ENCODE results near the gene MED13L. TPM values are rescaled to one million over a fixed set of nuclear protein-coding genes. Genes with fewer than 3 reads are reported as not detected.

Gene MED13L
- total and polyA plus RNA-seq, 2 of the 8 experiments (the other 6 are each of a cell fraction or from before 2014, with no cell fraction given), result 15.9 to 51.7 TPM

DNA sequence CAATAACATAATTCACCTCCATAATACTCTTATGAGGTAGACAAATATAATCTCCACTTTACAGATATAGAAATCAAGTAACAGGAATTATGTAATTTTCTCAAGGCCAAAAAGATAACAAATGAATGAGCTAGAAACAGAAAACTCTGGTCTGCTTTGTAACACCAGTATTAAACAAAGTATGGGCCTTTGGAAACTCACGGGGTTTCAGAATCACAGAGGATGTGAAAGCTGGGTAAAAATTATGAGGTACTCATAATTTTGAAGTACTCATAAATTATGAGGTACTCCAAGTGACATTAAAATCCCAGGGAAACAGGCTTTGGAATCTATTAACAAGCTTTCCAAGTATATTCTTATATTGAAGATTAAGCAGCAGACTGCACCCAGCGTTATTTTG, 140.2 kb downstream of the MED13L start:
- Histone ChIP-seq H3K79me1 (ENCODE audit: low read depth, low read length) (peaks cover 2% of the 10 kb centered on the region; the same call in 1 of the 2 replicates), H3K27me3 (replicated peaks in 1 of 4; ENCODE audit: control insufficient read depth in 3 of 4, extremely low read depth in 1 of 4, insufficient read depth in 3 of 4, low read length in 3 of 4) (no peaks in the 10 kb centered on the region), H2BK12ac (ENCODE audit: low read depth, low read length) (no peak overlapping the region), H2BK120ac (replicated peaks; ENCODE audit: low read depth, low read length) (no peak overlapping the region), H3K4ac (replicated peaks; ENCODE audit: insufficient read length, low read depth, low read length) (no peak overlapping the region), H3K27ac (ENCODE audit: low read depth, low read length) (no peak overlapping the region), H3K18ac (ENCODE audit: extremely low read depth, low read length) (no peak overlapping the region), H3K4me2 (ENCODE audit: insufficient read depth in 1 of 2, low read depth in 2 of 2, low read length in 2 of 2) (no peak overlapping the region), H3K4me1 (replicated peaks in 1 of 4; ENCODE audit: control insufficient read depth in 3 of 4, insufficient read depth in 4 of 4, low read length in 3 of 4) (peaks cover 0 to 15% (median 7%) of the 10 kb centered on the region in 4 experiments), H2AK5ac (ENCODE audit: low read depth, low read length) (no peak overlapping the region), H4K91ac (replicated peaks; ENCODE audit: insufficient read length, low read length) (no peak overlapping the region), H2BK5ac (ENCODE audit: low read depth, low read length) (no peak overlapping the region), H4K20me1 (replicated peaks in 1 of 2; ENCODE audit: control insufficient read depth in 1 of 2, insufficient read depth in 2 of 2, low read length in 2 of 2) (peaks cover 0 to 2% of the 10 kb centered on the region in 2 experiments), H3K9ac (replicated peaks in 1 of 4; ENCODE audit: extremely low read depth in 1 of 4, low read depth in 3 of 4, low read length in 3 of 4) (no peak overlapping the region), H3K79me2 (ENCODE audit: control insufficient read depth in 1 of 2, insufficient read depth in 2 of 2, low read length in 2 of 2) (peaks cover 0 to 88% of the 10 kb centered on the region in 2 experiments; a peak in 3 of 4 replicates), H4K5ac (ENCODE audit: insufficient read length, low read depth, low read length) (no peak overlapping the region), H3K23ac (ENCODE audit: insufficient read length) (no peak overlapping the region), H3K36me3 (ENCODE audit: control insufficient read depth in 2 of 4, insufficient read depth in 4 of 4, low read length in 3 of 4) (no peaks in the 10 kb centered on the region), H2BK20ac (ENCODE audit: low read length) (no peak overlapping the region), H3K56ac (replicated peaks; ENCODE audit: insufficient read length, low read depth, low read length) (no peak overlapping the region), H3K14ac (ENCODE audit: insufficient read length) (no peak overlapping the region), H4K8ac (ENCODE audit: extremely low read depth, insufficient read depth, low read length) (no peak overlapping the region), H3K23me2 (ENCODE audit: low read depth, low read length) (no peaks in the 10 kb centered on the region), H2AFZ (ENCODE audit: low read length) (no peak overlapping the region), H2BK15ac (ENCODE audit: low read length) (no peak overlapping the region), H3K4me3 (ENCODE audit: extremely low read depth in 1 of 4, insufficient read depth in 2 of 4, low read depth in 3 of 4, low read length in 4 of 4) (no peak overlapping the region), H3K9me3 (ENCODE audit: insufficient read depth in 2 of 2, low read depth in 1 of 2, low read length in 1 of 2) (no peaks in the 10 kb centered on the region)
- DNase-seq (ENCODE audit: low read depth in 1 of 2, low spot score in 2 of 2), result no peak
- 50% methylated on average over 2 of the region's 2 CpGs; no CpG with 5 or more reads in 1 of the 2 experiments for WGBS, 2 experiments (ENCODE audit: extremely low coverage in 1 of 2, insufficient coverage in 1 of 2, insufficient read length in 1 of 2, insufficient replicate concordance in 2 of 2, low coverage in 1 of 2, low lambda C conversion rate in 2 of 2, missing lambda C conversion rate in 1 of 2)
- FAIRE-seq, result no peak
- no peak for TF ChIP-seq CTBP2 (IDR thresholded peaks at IDR 0.05; ENCODE audit: borderline replicate concordance, insufficient read depth, insufficient read length, low read length)
- no peak for TF ChIP-seq RFX5 (IDR thresholded peaks at IDR 0.05; ENCODE audit: borderline replicate concordance, low read depth, low read length)
- no peak for TF ChIP-seq TAF1 (IDR thresholded peaks at IDR 0.05; ENCODE audit: low read depth, low read length)
- TF ChIP-seq EZH2 (IDR thresholded peaks at IDR 0.05; ENCODE audit: low read depth, low read length, severe bottlenecking), result no peak
- no peak for TF ChIP-seq BCL11A (IDR thresholded peaks at IDR 0.05; ENCODE audit: low read depth in 2 of 2, low read length in 2 of 2)
- TF ChIP-seq GTF2F1 (IDR thresholded peaks at IDR 0.05; ENCODE audit: borderline replicate concordance, low read depth, low read length), result no peak
- TF ChIP-seq CREB1 (IDR thresholded peaks at IDR 0.05), result no peak
- TF ChIP-seq KDM5A (IDR thresholded peaks at IDR 0.05; ENCODE audit: low read length), result no peak
- no peak for TF ChIP-seq TAF7 (optimal IDR thresholded peaks at IDR 0.05; ENCODE audit: borderline replicate concordance, low read depth, low read length)
- ChIA-PET POLR2A (ENCODE audit: partially characterized antibody) (no interaction called here), CTCF (ENCODE audit: partially characterized antibody) (interaction anchor here (1.2 to 1.4 kb wide), 2 partner anchors 139 to 550 kb away, joined by 4 read pairs; no protein-coding TSS in a partner anchor)
